Activated effector memory CD4-positive, alpha-beta T cell treated with Interleukin-2 at 50 U/mL for 16 hours (primary cell): ENCODE measurements around the gene AMPD3.

Experiments
- DNase-seq: peaks from one replicate; pipeline ENCODE4 v3.0.0-alpha.2; 2020

AMPD3 gene

GRCh38 chr11:10462746-10463300 lies 7.8 kb downstream of the AMPD3 start:
- no peak for DNase-seq

- DNase-seq = no peak
These were observed 18.3 kb downstream of the AMPD3 start for GRCh38 chr11:10473371-10473770.

GRCh38 chr11:10474551-10474950 lies 19.5 kb downstream of the AMPD3 start:
- no peak for DNase-seq

- no peak for DNase-seq
These were observed 21.3 kb downstream of the AMPD3 start for GRCh38 chr11:10476342-10476741.

GRCh38 chr11:10476927-10477689 lies 22.0 kb downstream of the AMPD3 start:
- DNase-seq = no peak

- no peak for DNase-seq
These were observed 22.6 kb downstream of the AMPD3 start for GRCh38 chr11:10477690-10478046.

- DNase-seq = no peak
These were observed 23.0 kb downstream of the AMPD3 start for GRCh38 chr11:10478066-10478465.

GRCh38 chr11:10478574-10479550 lies 23.8 kb downstream of the AMPD3 start:
- DNase-seq = no peak

GRCh38 chr11:10480026-10480425 lies 25.0 kb downstream of the AMPD3 start:
- DNase-seq = no peak

GRCh38 chr11:10480760-10481159 lies 25.7 kb downstream of the AMPD3 start:
- no peak for DNase-seq

- DNase-seq = no peak
These were observed 26.7 kb downstream of the AMPD3 start for GRCh38 chr11:10481560-10482349.

- DNase-seq = no peak
These were observed 28.1 kb downstream of the AMPD3 start for GRCh38 chr11:10483174-10483573.

GRCh38 chr11:10483584-10483983 lies 28.5 kb downstream of the AMPD3 start:
- DNase-seq = no peak

- no peak for DNase-seq
These were observed 29.6 kb downstream of the AMPD3 start for GRCh38 chr11:10484461-10485180.

- no peak for DNase-seq
These were observed 30.6 kb downstream of the AMPD3 start for GRCh38 chr11:10485646-10486045.

GRCh38 chr11:10486161-10486840 lies 31.2 kb downstream of the AMPD3 start:
- DNase-seq = no peak

- DNase-seq = no peak
These were observed 32.1 kb downstream of the AMPD3 start for GRCh38 chr11:10487002-10487647.

- DNase-seq = no peak
These were observed 33.3 kb downstream of the AMPD3 start for GRCh38 chr11:10488121-10488933.

GRCh38 chr11:10488934-10489691 lies 34.0 kb downstream of the AMPD3 start:
- no peak for DNase-seq
